PFSK-1 (cell line): ENCODE results near the gene UBAP1L.
A peak's percentile ranks its signal among the peaks of the same experiment; 100 is the strongest.

ENCODE experiments used
- FOXP2 ChIP-seq: optimal IDR thresholded peaks from 2 replicates; pipeline ENCODE3; 2011; ENCODE audit warnings: borderline replicate concordance, control low read depth, inconsistent platforms; ENCODE audit not compliant: insufficient read depth; ENCODE audit errors: extremely low read length, extremely low read depth
- POLR2AphosphoS5 ChIP-seq: IDR thresholded peaks from 2 replicates; pipeline ENCODE4 v1.6.1; 2012; ENCODE audit warnings: low read depth, mild to moderate bottlenecking, control low read depth, low read length, moderate library complexity
- SIN3A ChIP-seq: IDR thresholded peaks from 2 replicates; pipeline ENCODE4 v1.6.1; 2012; ENCODE audit warnings: mild to moderate bottlenecking, low read length, moderate library complexity, borderline replicate concordance; ENCODE audit not compliant: insufficient read depth
- TAF1 ChIP-seq: IDR thresholded peaks from 2 replicates; pipeline ENCODE4 v1.6.1; 2012; ENCODE audit warnings: low read length, control low read depth, borderline replicate concordance; ENCODE audit not compliant: insufficient read depth
- TF ChIP-seq, protein P1 (sequence below), 2 experiments: IDR thresholded peaks; 2 replicates each; pipeline versions ENCODE4 v1.6.1 to v1.8.0; 2011 to 2012; ENCODE audit warnings: low read depth in 2 of 2, low read length in 2 of 2, control low read depth in 1 of 2, inconsistent platforms in 1 of 2, mild to moderate bottlenecking in 1 of 2, moderate library complexity in 1 of 2; ENCODE audit not compliant: insufficient read depth in 1 of 2

The UBAP1L gene

DNA sequence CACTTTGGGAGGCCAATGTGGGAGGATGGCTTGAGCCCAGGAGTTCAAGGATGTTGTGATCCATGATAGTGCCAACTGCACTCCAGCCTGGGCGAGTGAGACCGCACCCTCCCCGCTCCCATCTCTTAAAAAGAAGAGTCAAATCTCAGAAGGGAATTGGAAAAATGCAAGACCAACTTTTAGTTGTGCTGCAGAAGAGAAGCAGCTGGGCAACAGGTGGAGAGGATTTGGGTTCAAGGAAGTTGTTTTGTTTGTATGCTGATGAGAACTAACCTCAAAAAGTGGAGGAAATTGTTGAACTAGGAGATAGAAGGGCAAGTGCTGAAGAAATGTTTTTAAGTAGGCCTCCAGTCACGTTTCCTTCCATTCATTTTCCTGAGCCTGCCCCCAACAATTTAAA, 31.4 kb upstream of the UBAP1L start:
- TF ChIP-seq FOXP2 (no peak), POLR2AphosphoS5 (no peak), SIN3A (no peak), TAF1 (no peak)
- TF ChIP-seq, protein P1, sequence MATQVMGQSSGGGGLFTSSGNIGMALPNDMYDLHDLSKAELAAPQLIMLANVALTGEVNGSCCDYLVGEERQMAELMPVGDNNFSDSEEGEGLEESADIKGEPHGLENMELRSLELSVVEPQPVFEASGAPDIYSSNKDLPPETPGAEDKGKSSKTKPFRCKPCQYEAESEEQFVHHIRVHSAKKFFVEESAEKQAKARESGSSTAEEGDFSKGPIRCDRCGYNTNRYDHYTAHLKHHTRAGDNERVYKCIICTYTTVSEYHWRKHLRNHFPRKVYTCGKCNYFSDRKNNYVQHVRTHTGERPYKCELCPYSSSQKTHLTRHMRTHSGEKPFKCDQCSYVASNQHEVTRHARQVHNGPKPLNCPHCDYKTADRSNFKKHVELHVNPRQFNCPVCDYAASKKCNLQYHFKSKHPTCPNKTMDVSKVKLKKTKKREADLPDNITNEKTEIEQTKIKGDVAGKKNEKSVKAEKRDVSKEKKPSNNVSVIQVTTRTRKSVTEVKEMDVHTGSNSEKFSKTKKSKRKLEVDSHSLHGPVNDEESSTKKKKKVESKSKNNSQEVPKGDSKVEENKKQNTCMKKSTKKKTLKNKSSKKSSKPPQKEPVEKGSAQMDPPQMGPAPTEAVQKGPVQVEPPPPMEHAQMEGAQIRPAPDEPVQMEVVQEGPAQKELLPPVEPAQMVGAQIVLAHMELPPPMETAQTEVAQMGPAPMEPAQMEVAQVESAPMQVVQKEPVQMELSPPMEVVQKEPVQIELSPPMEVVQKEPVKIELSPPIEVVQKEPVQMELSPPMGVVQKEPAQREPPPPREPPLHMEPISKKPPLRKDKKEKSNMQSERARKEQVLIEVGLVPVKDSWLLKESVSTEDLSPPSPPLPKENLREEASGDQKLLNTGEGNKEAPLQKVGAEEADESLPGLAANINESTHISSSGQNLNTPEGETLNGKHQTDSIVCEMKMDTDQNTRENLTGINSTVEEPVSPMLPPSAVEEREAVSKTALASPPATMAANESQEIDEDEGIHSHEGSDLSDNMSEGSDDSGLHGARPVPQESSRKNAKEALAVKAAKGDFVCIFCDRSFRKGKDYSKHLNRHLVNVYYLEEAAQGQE (IDR thresholded peaks at IDR 0.05; ENCODE audit: insufficient read depth in 1 of 2, low read depth in 2 of 2, low read length in 2 of 2): no peak

DNA sequence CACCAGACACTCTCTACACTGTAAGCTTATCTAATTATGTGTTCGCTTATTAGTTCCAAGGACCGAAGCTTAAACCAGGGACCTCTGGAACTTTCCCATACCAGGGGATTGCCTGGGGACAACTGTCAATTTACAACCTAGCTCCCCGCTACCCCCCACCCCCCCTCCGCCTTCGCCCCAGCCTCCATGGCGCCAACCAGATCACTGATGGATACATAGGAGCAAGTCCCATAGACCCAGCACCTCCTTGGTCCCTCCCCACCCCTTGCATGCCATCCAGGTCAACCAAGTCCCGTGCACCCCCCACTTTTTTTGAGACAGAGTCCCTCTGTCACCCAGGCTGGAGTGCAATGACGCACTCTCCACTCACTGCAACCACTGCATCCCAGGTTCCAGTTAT, 19.5 kb upstream of the UBAP1L start:
- TF ChIP-seq, protein P1 (IDR thresholded peaks at IDR 0.05; ENCODE audit: insufficient read depth in 1 of 2, low read depth in 2 of 2, low read length in 2 of 2): no peak
- no peak for TF ChIP-seq TAF1

DNA sequence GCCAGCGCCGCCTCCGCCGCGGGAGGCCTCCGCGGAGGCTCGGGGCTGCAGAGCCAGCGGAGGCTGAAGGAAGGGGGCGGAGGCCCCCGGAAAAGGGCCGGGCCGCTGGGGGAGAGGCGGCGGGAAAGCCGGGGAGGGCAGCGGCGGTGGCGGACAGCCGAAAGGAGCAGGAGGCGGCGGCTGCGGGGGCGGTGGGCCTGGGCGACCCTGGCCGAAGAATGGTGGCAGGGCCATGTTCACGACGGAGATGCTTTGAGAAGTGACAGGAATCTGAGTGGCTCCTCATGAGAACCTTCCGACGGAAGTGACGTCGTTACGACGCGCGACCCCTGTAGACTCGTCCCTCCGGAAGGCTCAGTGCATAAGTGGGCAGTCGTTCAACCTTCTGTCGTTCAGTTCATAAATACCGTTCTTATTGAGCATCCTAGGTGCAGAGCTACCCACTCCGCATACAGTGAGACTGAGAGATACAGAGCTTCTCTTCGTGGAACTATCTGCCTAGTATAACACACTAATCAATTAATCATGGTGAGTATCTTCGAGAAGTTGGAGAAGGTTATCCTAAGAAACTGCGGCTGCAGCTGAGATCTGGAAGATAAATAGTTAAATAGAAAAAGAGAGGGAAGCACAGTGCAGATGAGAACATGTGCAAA, 18.7 kb upstream of the UBAP1L start, which contains the start of gene PDCD7:
PDCD7 (minus strand) TSS at position 261 of the 653 bp plus-strand sequence; CDS start at position 234, 27 bp downstream.
- TF ChIP-seq SIN3A: peak; percentile 72; the same call in 1 of the 2 replicates
- peak; percentile 95 for TF ChIP-seq TAF1
- TF ChIP-seq POLR2AphosphoS5: peak; percentile 97
- TF ChIP-seq FOXP2: no peak
- TF ChIP-seq, protein P1 (IDR thresholded peaks at IDR 0.05; ENCODE audit: insufficient read depth in 1 of 2, low read depth in 2 of 2, low read length in 2 of 2): no peak

DNA sequence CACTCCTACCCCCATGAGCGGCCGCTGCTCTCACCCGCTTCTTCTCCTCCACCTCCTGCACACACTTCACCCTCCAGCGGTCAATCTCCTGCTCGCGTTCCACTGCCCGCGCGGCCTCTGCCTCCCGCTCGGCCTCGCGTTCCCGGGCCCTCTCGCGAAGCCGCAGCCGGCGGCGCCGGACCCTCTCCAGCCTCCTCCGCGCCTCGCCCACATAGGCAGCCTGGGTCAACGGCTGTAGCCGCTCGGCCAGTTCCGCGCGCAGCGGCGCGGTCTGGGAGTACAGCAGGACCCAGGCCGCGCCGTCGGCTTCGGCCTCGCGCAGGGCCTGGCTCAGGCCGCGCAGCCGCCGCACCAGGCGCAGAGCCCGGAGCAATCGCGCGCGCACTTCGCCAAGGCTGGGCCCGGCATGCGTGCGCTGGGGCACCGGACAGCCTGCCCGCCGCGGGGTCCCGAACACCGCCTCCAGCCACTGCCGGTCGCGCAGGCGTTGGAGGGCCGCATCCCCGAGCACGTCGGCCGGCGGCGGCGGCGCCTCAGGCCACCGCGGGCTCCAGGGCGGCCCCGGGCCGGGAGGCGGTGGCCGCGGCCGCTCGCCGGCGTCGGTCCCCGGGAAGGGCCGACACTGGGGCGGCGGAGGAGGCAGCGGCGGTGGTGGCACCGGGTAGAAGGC, 18.0 kb upstream of the UBAP1L start:
- TF ChIP-seq FOXP2: peak; percentile 39
- TF ChIP-seq POLR2AphosphoS5: no peak

DNA sequence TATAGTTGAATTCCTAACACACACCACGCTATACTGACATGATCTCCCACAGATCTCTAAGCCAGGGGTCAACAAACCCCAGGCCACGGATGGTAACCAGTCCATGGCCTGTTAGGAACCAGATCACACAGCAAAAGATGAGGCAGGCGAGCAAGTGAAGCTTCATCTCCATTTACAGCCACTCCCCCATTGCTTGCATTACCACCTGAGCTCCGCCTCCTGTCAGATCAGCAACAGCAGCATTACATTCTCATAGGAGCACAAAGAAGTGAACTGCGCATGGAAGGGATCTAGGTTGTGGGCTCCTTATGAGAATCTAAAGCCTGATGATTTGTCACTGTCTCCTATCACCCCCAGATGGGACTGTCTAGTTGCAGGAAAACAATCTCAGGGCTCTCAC, 15.9 kb upstream of the UBAP1L start:
- TF ChIP-seq SIN3A: no peak
- no peak for TF ChIP-seq POLR2AphosphoS5
- no peak for TF ChIP-seq TAF1
- no peak for TF ChIP-seq FOXP2
- TF ChIP-seq, protein P1 (IDR thresholded peaks at IDR 0.05; ENCODE audit: insufficient read depth in 1 of 2, low read depth in 2 of 2, low read length in 2 of 2): no peak
